Measurements from ENCODE around the gene MAP1LC3A. TPM values are rescaled to one million over a fixed set of nuclear protein-coding genes. Genes with fewer than 3 reads are reported as not detected.

Gene MAP1LC3A
- total RNA-seq, 1 donor from 2014 or later, result 51.6 TPM

DNA sequence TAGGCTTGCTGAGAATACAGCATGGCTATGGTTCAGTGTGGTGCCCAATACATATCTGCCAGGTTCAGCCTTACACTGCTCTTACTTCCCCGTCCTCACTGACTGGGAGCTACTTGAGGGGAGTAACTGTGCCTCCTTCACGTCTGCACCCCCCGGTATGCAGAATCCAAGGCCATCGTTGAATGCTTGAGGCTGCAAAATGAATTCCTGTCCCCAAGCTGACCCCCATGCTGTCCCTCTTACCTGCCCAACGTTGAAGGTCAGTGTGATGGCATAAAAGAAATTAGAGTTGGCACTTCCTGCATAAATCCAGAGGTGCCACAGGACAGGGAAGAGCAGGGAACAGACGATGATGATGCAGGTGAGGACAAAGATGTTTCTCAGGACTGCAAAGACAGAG, 16.3 kb downstream of the MAP1LC3A start:
- Histone ChIP-seq H3K27me3 (ENCODE audit: low read depth) (no peaks in the 10 kb centered on the region), H3K4me3 (no peak overlapping the region), H3K36me3 (peaks cover 21% of the 10 kb centered on the region), H3K9me3 (no peaks in the 10 kb centered on the region), H3K27ac (no peak overlapping the region), H3K4me1 (peaks cover 4% of the 10 kb centered on the region)
- DNase-seq (no peak), ATAC-seq (no peak)
- TF ChIP-seq, protein P1, sequence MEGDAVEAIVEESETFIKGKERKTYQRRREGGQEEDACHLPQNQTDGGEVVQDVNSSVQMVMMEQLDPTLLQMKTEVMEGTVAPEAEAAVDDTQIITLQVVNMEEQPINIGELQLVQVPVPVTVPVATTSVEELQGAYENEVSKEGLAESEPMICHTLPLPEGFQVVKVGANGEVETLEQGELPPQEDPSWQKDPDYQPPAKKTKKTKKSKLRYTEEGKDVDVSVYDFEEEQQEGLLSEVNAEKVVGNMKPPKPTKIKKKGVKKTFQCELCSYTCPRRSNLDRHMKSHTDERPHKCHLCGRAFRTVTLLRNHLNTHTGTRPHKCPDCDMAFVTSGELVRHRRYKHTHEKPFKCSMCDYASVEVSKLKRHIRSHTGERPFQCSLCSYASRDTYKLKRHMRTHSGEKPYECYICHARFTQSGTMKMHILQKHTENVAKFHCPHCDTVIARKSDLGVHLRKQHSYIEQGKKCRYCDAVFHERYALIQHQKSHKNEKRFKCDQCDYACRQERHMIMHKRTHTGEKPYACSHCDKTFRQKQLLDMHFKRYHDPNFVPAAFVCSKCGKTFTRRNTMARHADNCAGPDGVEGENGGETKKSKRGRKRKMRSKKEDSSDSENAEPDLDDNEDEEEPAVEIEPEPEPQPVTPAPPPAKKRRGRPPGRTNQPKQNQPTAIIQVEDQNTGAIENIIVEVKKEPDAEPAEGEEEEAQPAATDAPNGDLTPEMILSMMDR (IDR thresholded peaks at IDR 0.05), result no peak
- intact Hi-C loops (cut with DNase I), result no loop called here

DNA sequence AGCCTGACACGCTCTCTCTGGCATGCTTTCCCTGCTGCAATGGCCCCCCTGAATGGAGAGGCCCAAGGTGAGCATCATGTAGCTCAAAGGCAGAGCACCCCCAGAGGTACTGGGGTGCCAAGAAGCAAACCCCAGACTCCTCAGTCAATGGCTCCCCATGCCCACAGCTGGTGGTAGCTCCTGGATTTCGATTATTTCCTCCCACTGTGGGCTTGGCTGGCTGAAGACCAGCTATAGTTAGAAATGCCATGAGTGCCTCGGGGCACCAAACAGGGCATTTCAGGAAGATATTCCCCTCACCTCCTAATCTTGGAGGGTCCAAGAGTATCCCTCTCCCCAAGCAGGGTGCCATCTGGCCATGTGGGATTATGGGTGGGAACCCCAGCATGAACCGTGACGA, 16.8 kb downstream of the MAP1LC3A start:
- DNase-seq (no peak), ATAC-seq (no peak)
- TF ChIP-seq, protein P1 (IDR thresholded peaks at IDR 0.05), result no peak
- Histone ChIP-seq H3K4me3 (no peak overlapping the region), H3K27me3 (ENCODE audit: low read depth) (no peaks in the 10 kb centered on the region), H3K36me3 (peaks cover 25% of the 10 kb centered on the region), H3K9me3 (no peaks in the 10 kb centered on the region), H3K27ac (no peak overlapping the region), H3K4me1 (peaks cover 4% of the 10 kb centered on the region)
- intact Hi-C loops (cut with DNase I), result no loop called here

DNA sequence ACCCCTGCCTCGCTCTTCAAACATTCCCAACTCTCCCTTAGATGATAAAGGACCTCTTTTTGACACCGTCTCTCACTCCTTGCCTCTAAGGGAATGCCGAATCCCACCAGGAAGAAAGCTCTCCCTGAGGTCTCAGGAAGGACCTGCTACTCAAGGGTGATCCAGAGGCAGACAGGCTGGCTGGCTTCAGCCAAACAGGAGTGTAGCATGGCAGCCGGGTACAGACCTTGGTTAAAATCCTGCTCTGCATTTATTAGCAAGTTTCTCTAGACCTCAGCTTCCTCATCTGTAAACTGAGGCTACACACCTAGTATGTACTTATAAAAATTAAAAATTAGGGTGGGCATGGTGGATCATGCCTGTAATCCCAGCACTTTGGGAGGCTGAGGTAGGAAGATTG, 17.2 kb downstream of the MAP1LC3A start:
- intact Hi-C loops (cut with DNase I), result no loop called here
- Histone ChIP-seq H3K27ac (no peak overlapping the region), H3K36me3 (peaks cover 25% of the 10 kb centered on the region), H3K9me3 (no peaks in the 10 kb centered on the region), H3K4me1 (peaks cover 4% of the 10 kb centered on the region), H3K27me3 (ENCODE audit: low read depth) (no peaks in the 10 kb centered on the region), H3K4me3 (no peak overlapping the region)
- no peak for ATAC-seq
- TF ChIP-seq, protein P1 (IDR thresholded peaks at IDR 0.05), result no peak
- DNase-seq, result no peak

DNA sequence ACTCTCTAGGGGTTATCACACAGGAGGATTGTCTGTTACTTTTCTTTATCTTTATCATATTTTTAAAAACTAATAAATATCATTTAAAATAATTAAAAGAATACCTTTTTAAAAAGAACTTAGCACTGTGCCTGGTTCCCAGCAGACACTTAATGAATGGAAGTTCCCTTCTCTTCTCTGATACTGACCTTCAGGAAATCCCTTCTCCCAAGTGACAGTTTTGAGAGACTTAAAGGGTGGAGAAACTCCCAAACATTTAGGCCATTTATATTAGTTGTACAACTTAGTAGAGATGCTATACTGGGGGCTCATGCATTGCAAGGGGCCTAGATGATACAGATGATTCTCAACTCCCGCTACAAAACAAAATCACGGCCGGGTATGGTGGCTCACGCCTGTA, 18.5 kb downstream of the MAP1LC3A start:
- ATAC-seq, result no peak
- TF ChIP-seq, protein P1 (IDR thresholded peaks at IDR 0.05), result no peak
- peaks cover 10% of the 10 kb centered on the region for H3K4me1 ChIP-seq
- intact Hi-C loops (cut with DNase I), result no loop called here
- H3K9me3 ChIP-seq, result no peaks in the 10 kb centered on the region
- H3K4me3 ChIP-seq, result no peak overlapping the region
- H3K27me3 ChIP-seq (ENCODE audit: low read depth), result no peaks in the 10 kb centered on the region
- no peak overlapping the region for H3K27ac ChIP-seq
- DNase-seq, result no peak
- H3K36me3 ChIP-seq, result peaks cover 25% of the 10 kb centered on the region

DNA sequence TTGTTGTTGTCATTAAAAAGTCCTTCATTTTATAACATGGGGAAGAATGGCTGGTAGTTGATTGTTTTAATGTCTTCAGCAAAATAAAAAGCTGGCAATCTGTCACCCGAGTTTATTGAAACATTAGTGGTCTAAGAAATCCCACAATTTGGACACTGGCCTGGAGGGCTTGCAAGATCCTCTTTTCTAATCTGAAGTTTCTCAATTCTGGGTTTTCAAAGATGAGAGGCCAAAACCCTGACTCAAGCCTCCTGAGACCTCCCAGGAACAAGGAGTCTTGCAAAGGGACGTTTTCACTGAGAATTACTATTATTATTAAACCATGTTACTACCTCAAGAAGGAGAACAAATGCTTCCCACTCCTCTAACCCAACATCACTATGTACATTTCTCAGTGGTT, 19.5 kb downstream of the MAP1LC3A start:
- DNase-seq, result no peak
- Histone ChIP-seq H3K9me3 (no peaks in the 10 kb centered on the region), H3K27me3 (ENCODE audit: low read depth) (no peaks in the 10 kb centered on the region), H3K27ac (no peak overlapping the region), H3K4me1 (peaks cover 12% of the 10 kb centered on the region), H3K36me3 (peaks cover 26% of the 10 kb centered on the region), H3K4me3 (no peak overlapping the region)
- intact Hi-C loops (cut with DNase I), result no loop called here
- TF ChIP-seq, protein P1 (IDR thresholded peaks at IDR 0.05), result no peak
- ATAC-seq, result no peak

DNA sequence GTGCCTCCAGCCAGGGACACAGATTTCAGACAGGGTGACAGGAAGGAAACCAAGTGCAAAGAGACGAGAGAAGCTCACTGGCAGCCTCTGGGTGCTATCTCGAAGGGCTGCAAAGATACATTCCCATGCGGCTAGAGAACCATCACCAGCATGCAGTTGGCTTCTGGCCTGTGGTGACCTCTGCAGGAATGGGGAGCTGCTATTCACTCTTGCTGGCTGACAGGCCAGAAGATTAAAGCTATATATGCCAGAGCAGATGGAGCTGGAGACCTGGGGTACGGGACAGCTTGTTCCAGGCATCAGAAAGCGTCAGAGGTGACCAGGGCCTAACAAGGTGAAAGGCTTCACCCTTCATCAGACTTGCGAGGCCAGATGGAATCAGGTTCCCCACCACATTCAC, 20.0 kb downstream of the MAP1LC3A start:
- DNase-seq, result no peak
- H3K9me3 ChIP-seq, result no peaks in the 10 kb centered on the region
- intact Hi-C loops (cut with DNase I), result no loop called here
- TF ChIP-seq, protein P1 (IDR thresholded peaks at IDR 0.05), result no peak
- H3K36me3 ChIP-seq, result peaks cover 27% of the 10 kb centered on the region
- no peak overlapping the region for H3K27ac ChIP-seq
- no peaks in the 10 kb centered on the region for H3K27me3 ChIP-seq (ENCODE audit: low read depth)
- H3K4me1 ChIP-seq, result peaks cover 12% of the 10 kb centered on the region
- no peak for ATAC-seq
- H3K4me3 ChIP-seq, result no peak overlapping the region
